Measurements from ENCODE around the gene INPP5E. TPM values are rescaled to one million over a fixed set of nuclear protein-coding genes. Genes with fewer than 3 reads are reported as not detected.
A peak's percentile ranks its signal among the peaks of the same experiment; 100 is the strongest.

Gene INPP5E
- total RNA-seq, result 14.2 TPM
- long read RNA-seq, full-length matches to known transcripts, result 10 of 34 reads
- long read RNA-seq, partial matches to known transcripts, result 8 of 34 reads
- long read RNA-seq, other reads (novel, unspliced or antisense), result 16 of 34 reads

DNA sequence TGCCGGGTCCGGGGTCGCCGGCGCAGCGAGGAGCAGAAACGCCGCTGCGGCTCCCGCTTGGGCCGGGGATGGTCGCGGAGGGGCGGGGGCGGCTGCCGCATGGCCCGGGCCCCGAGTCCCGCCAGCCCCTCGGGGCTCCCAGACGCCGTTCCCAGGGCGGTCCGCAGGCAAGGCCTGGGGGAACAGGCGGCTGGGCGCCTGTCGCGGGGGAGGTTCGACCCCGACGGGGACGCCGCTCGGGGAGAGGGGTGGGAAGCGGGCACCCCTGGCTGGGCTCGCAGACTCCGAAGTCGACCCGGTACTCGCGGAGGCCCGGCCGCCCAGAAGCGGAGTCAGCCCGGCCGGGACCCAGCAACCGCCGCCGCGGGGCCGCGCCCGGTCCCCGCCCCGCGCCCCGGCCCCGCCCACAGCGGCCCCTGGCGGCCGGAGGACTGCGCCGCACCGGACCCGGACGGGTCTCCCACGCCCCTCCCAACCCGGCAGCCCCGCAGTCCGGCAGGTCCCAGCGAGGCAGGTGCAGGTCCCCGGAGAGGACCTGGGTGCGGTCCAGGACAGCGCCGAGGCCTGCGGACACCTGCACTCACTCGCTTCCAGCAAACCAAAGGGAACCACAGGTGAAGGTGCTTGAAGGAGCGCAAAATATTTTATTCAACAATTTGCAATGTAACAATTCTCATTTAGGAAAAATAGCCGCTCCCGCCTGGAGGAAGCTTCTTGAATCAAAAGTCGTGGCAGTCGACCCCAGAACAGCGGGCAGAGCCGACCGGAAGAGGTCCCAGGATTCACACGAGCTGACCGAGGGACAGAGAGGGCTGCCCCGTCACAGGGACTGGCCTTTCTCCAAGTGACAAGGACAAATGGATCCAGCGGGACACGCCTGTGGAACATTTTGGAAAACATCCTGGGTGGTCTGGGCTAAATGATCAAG, at the start of gene INPP5E:
Gene INPP5E, minus strand, starts transcription at position 365 of the 928 bp plus-strand sequence. CDS start 426 bp downstream, outside the sequence.
- peak; percentile 87 for DNase-seq (ENCODE audit: low spot score)
- intact Hi-C loops (cut with DNase I), result no loop called here

- intact Hi-C loops (cut with DNase I), result loop anchor here (1.0 to 5.0 kb wide), 2 partner anchors 59 to 143 kb away; partner anchors contain the start of gene NOTCH1
- peak; percentile 90 for DNase-seq (ENCODE audit: low spot score)
These were observed 48.9 kb upstream of the INPP5E start for GRCh38 chr9:136488247-136489214.

DNA sequence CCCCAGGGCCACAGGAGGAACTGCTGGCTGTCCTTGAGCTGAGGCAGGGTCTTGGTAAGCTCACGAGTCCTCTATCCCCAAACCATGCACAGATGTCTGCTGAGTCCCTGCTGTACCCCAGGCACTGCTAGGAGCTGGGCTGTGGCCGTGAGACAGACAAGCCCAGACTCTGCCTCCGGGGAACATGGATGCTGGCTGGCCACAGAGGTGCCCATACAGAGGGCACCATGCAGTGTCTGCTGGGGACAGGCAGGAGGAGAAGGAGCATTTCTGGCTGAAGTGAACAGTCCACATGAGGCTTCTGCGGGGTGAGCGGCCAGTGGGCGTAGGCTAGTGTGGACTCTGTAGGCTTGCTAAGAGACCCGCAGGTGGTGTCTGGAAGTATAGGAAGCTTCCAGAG, 48.0 kb upstream of the INPP5E start:
- no peak for DNase-seq (ENCODE audit: low spot score)
- intact Hi-C loops (cut with DNase I), result loop anchor here (1.0 to 5.0 kb wide), 2 partner anchors 60 to 144 kb away; partner anchors contain the start of gene NOTCH1

GRCh38 chr9:136486823-136487620, 47.4 kb upstream of the INPP5E start:
- no peak for DNase-seq (ENCODE audit: low spot score)
- intact Hi-C loops (cut with DNase I), result loop anchor here (5.0 kb wide), 1 partner anchor 60 kb away; the partner anchor contains the start of gene NOTCH1

- DNase-seq (ENCODE audit: low spot score), result no peak
- intact Hi-C loops (cut with DNase I), result loop anchor here (5.0 kb wide), 1 partner anchor 61 kb away; the partner anchor contains the start of gene NOTCH1
These were observed 46.5 kb upstream of the INPP5E start for GRCh38 chr9:136486131-136486530.

GRCh38 chr9:136485049-136486045, 45.7 kb upstream of the INPP5E start:
- peak; percentile 93 for DNase-seq (ENCODE audit: low spot score)
- intact Hi-C loops (cut with DNase I), result loop anchor here (5.0 kb wide), 1 partner anchor 62 kb away; the partner anchor contains the start of gene NOTCH1

GRCh38 chr9:136484153-136485048, 44.8 kb upstream of the INPP5E start:
- intact Hi-C loops (cut with DNase I), result loop anchor here (5.0 kb wide), 1 partner anchor 63 kb away; the partner anchor contains the start of gene NOTCH1
- no peak for DNase-seq (ENCODE audit: low spot score)

DNA sequence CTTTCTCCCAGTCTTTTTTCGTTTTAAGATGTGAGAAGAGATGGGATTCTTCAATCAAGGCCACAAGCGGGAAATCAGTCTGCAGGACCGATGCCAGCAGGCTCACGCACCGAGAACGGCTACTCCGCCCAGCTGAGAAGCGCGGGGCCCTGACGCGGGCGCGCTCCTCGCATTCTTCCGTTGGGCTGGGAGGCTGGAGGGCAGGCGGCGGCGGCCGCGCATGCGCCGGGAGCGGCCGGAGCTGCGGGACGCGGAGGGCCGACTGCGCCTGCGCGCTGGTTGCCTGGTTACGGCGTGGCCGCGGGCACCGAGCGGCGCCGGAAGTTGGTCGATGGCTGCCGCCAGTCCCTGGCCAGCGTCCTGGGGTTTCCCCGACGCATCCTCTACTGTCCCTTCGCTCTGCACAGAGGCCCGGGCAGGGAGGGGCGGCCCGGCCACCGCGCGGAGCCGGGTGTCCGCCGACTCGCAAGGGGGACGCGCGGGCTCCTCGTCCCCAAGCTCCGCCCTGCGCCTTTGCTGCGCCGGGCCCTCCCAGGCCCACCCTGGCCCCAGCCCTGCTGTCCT, 44.0 kb upstream of the INPP5E start:
- DNase-seq (ENCODE audit: low spot score), result peak; percentile 96
- intact Hi-C loops (cut with DNase I), result no loop called here

GRCh38 chr9:136482793-136483588, 43.3 kb upstream of the INPP5E start, which contains the start of gene SEC16A:
Gene SEC16A (minus strand): TSS chr9:136483040. CDS start chr9:136477615, 5,425 bp downstream.
- intact Hi-C loops (cut with DNase I), result no loop called here
- peak; percentile 100 for DNase-seq (ENCODE audit: low spot score)

DNA sequence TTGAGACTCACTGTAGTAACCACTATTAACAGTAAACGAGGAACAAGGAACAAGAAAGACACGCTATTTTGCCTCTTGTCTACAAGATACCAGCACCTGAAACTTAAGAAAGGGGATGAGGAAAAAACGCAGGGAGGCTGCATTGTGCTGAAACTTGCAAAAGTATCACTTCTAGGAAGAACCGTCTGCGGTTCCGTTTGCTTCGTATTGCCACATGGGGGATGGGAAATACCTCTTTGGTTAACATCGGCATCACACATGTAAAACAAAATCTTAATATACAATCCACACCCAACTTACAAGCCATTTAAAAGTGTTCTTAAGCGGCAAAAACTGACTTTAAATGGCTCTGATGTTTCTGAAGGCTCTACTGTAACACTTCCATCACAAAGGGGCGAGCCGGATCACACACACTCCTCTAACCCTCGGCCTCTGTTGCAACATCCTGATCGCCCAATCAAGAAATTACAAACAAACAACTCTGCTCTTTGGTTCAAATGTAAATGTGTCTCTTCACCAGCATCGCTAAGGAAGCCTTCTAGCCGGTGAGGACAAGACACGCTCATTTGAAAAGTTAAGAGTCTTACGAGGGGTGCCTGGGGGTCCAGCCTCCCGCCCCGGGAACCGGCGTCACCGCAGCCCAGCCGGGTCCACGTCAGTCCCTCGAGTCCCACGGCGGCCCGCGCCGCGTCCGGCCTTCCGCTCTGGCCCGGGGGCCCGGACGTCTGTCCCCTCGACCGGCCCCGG, 42.6 kb upstream of the INPP5E start:
- no peak for DNase-seq (ENCODE audit: low spot score)
- intact Hi-C loops (cut with DNase I), result no loop called here

DNA sequence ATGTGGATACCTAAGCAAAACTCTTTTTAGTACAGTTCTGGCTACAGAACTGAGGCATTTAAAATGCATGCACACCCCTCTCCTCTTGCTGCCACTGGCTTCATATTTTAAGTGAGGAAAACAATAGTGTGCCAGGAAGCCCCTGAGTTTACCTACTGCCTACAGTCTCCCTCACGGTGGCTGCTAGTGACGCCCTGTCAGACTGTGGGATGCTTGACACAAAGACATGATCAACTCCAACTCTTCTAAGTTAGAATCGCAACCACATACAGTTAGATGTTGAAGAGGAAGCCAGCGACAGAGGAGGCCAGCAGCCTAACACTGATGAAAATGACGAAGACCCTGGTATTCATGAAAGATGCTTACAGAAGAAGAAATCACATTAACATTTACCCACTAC, 41.9 kb upstream of the INPP5E start:
- intact Hi-C loops (cut with DNase I), result no loop called here
- DNase-seq (ENCODE audit: low spot score), result no peak

- no peak for DNase-seq (ENCODE audit: low spot score)
- intact Hi-C loops (cut with DNase I), result no loop called here
These were observed 36.9 kb upstream of the INPP5E start for GRCh38 chr9:136476369-136477150.

- intact Hi-C loops (cut with DNase I), result no loop called here
- DNase-seq (ENCODE audit: low spot score), result no peak
These were observed 35.6 kb upstream of the INPP5E start for GRCh38 chr9:136474974-136475865.

All from cardiac septum (tissue), 1 donor.